Measurements from ENCODE around the gene KRT28. TPM values are rescaled to one million over a fixed set of nuclear protein-coding genes. Genes with fewer than 3 reads are reported as not detected.

KRT28 gene
- total RNA-seq, result not detected
- long read RNA-seq, result 0 reads

- intact Hi-C loops (cut with DNase I), result loop anchor here (10.0 kb wide), 1 partner anchor 745 kb away; no protein-coding TSS in a partner anchor
- DNase-seq (no peak), ATAC-seq (ENCODE audit: poor library complexity) (no peak)
Observed at GRCh38 chr17:40799859-40800258, at the start of gene KRT28. Gene KRT28 (minus strand): TSS chr17:40799959. CDS start chr17:40799893, 66 bp downstream.

- DNase-seq (no peak), ATAC-seq (ENCODE audit: poor library complexity) (no peak)
- intact Hi-C loops (cut with DNase I), result no loop called here
Observed at GRCh38 chr17:40848583-40849235, 49.0 kb upstream of the KRT28 start.

DNA sequence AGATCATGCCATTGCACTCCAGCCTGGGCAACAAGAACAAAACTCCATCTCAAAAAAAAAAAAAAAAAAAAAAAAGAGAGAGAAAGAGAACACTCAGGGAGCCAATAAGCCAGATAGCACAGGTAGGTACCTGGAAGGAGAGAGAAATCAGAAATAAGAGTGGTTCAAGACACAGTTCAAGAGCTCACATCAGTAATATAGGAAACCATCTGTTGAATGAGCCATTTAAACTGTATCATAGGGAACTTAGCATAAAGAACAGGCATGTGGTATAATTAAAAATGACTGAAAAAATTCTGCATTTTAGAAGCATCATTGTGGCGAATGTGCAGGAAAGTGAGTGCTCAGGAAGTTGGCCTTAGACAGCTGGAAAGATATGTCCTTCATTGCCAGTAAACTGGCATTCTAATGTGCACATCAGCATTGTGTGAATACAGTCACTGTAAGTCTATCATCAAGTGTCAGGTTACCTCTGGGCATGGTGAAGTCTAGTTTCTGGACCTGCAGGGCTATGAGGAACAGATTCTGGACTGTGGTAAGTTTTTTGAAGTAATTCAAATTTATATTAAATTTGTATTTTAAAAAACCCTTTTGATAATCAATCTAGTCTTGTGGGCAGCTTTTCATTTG lies 46.9 kb upstream of the KRT28 start:
- intact Hi-C loops (cut with DNase I), result no loop called here
- ATAC-seq (ENCODE audit: poor library complexity) (no peak), DNase-seq (no peak)

DNA sequence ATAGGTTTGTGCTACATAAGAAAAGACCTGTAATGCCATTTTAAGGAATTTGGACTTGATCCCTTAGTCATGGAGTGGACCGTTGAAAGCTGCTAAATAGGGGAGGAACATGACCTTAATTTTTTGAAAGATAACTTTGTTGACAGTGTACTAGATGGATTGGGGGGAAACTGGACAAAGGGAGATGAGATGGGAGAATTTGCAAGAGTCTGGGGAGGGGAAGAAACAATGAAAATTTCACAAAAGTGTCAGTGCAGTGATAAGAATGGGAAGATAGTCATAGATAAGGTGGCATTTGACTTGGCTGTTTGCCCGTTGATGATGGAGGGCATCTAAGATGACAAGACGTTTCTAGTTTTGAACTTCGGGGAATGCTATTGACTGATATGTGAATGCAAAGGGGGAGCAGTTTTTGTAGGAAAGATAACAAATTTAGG lies 44.9 kb upstream of the KRT28 start:
- no peak for ATAC-seq (ENCODE audit: poor library complexity)
- no peak for DNase-seq
- intact Hi-C loops (cut with DNase I), result no loop called here

DNA sequence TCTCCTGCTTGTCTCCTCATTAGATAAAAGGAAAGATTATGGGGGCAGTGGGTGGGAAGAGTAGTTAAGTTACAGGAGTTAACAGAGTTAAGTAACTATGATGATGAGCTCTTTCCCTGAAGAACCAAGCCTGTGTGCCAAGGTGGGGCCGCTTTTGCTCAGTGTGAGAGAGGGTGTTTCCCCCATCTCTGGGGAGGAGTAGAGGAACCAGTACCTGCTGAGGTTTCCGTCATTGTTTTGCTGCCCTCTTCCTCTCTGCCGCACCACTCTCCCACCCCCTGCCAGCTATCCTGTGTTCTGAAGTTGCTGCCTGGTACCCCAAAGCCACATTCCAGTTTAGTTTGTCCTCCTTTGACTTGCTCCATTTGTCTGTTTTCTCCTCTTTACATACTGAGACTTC lies 43.5 kb upstream of the KRT28 start:
- ATAC-seq (ENCODE audit: poor library complexity) (no peak), DNase-seq (no peak)
- intact Hi-C loops (cut with DNase I), result no loop called here

DNA sequence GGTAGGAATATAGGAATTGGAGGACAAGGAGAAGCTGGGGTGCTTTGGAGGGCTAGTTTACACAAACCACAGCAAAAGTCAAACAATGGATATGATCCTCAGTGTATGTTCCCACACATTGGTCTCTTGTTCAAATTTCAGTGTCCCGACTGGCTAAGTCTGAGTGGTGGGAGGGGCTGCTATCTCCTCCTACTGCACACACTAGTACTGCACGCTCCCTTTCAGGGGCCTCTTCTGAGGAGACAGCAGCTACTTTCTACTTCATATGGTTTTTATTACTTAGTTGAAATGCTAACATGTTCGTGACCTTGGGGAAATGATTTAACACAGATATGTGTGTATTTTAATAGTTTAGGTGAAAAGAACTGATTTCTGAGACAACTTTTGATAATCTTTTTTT lies 41.5 kb upstream of the KRT28 start:
- ATAC-seq (ENCODE audit: poor library complexity), result no peak
- intact Hi-C loops (cut with DNase I), result no loop called here

DNA sequence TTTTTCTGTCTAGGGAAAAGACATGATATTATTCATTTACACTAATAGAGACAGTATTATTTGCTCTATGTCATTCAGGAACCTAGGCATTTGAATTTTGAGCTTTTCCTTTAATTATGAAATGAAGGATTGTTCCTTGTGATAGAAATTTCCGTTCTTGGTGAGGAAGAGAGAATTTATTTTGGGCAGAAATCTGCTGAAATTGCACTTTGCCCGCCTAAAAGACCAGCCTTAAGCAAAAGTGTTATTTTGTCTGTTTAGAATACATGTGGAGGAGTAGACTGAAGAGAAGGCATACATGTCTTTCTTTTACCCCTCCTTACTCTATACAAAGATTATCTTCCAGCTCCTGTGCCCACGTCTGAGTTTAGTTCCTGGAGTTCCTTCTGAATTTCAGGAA lies 39.4 kb upstream of the KRT28 start:
- no peak for DNase-seq
- intact Hi-C loops (cut with DNase I), result no loop called here
- no peak for ATAC-seq (ENCODE audit: poor library complexity)

More for the DNA sequence above, 41.5 kb upstream of the KRT28 start:
- DNase-seq, result no peak

DNA sequence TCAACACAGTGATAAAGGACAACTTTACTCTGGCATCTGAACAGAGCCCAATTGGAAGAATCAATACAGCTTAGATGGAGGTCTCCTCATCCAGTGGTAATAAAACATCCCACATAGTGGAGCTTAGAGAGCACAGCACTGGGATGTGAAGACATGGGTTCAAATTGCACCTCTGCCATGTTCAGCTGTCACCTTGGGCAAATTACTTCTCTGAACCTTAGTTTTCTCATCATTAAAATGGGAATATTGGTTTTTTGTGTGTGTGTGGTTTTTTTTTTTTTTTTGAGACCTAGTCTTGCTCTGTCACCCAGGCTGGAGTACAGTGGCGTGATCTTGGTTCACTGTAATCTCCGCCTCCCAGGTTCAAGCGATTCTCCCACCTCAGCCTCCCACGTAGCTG lies 36.3 kb upstream of the KRT28 start:
- ATAC-seq (ENCODE audit: poor library complexity) (no peak), DNase-seq (no peak)
- intact Hi-C loops (cut with DNase I), result no loop called here

DNA sequence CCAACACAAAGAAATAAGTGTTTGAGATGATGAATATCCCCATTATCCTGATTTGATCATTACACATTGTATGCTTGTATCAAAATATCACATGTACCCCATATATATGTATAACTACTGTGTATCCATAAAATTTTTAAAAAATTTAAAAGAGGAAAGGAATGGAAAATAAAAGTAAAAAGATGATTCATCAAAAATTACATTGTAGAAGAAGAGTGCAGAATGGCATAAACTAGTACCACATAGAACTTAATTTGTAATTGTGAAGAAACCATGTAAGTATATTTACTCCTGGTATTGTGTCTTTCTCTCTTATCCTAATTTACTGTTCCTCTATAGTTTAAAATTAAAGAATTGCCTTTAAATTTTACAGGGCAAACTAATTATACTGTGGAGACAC lies 34.1 kb upstream of the KRT28 start:
- DNase-seq (no peak), ATAC-seq (ENCODE audit: poor library complexity) (no peak)
- intact Hi-C loops (cut with DNase I), result no loop called here

DNA sequence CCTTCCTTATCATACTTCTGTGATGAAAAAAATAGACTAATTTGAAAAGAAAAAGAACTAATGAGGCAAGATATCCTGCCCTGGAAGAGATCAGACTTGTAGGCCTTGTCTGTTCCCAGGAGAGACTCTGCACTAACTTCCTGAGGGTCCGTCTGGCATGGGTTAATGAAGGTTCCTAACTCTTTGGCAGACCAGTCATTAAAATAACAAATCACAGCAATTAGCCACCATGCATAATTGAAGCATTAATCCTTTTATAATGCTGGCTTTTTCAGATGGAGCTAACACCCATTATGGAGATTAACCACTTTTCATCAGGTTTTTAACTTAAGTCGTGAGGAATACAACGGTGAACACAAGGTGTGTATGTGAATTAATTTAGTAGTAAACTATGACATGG lies 33.1 kb upstream of the KRT28 start:
- no peak for ATAC-seq (ENCODE audit: poor library complexity)
- intact Hi-C loops (cut with DNase I), result no loop called here
- DNase-seq, result no peak

- intact Hi-C loops (cut with DNase I), result no loop called here
- ATAC-seq (ENCODE audit: poor library complexity), result no peak
- no peak for DNase-seq
Observed at GRCh38 chr17:40830085-40830776, 30.5 kb upstream of the KRT28 start.

DNA sequence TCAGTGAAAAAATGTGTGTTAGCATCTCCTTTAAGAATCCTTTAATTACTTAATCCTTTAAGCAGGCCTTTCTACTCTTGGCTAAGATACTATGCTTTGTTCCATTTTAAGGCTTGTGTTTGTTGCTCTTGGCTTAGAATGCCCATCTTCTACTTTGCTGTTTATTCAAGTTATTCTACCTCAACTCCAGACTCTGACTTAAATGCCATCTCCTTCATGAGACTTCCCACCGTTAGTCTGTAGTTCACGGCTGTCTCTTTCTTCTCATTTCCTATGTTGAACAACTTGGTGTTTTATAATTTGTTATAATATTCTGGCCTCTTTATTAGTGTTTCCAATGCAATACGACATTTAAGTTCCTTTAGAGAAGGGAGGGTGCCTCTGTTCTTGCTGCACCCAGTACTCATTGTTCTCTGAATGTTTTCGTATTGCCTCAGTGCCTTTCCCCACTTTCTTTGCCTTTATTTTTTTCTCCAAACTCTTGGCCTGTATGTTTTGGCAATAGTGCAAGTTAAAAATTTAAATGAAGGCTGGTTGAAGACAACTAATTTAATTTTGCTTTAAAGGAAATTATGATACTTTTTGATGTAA lies 28.8 kb upstream of the KRT28 start:
- DNase-seq (no peak), ATAC-seq (ENCODE audit: poor library complexity) (no peak)
- intact Hi-C loops (cut with DNase I), result no loop called here

DNA sequence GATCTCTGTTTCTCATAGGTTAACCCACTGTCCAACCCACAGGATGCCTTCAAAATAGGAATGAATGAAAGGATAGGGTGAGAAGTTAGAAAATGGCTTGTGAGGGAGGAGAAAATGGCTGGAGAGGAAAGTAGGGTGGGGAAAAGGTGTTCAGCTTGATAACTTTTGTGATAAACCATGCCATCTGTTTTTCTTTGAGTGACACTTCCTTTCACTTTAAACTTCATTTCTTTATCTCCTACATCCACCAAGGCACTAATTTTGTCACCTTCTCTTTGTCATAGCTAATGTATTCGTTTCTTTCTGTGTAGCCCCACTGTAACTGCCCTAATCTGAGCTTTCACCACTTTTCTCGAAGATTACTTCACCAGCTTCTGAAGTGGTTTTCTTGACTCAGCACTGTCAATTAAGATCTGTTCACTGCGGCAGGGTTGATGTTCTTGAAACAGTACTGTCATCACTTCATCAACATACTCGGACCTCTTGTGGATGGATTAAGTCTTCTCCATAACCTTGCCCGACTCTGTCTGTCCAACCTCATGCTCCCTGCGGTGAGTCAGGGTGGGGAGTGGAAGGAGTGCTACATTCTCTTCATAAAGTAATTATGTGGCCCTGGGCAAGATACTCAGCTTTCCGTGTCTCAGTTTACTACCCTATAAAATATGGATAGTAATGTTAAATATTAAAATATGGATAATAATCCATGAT lies 28.1 kb upstream of the KRT28 start:
- ATAC-seq (ENCODE audit: poor library complexity) (no peak), DNase-seq (no peak)
- intact Hi-C loops (cut with DNase I), result no loop called here

- intact Hi-C loops (cut with DNase I), result no loop called here
- DNase-seq (no peak), ATAC-seq (ENCODE audit: poor library complexity) (no peak)
Observed at GRCh38 chr17:40825599-40825998, 25.8 kb upstream of the KRT28 start.

- ATAC-seq (ENCODE audit: poor library complexity) (no peak), DNase-seq (no peak)
- intact Hi-C loops (cut with DNase I), result no loop called here
Observed at GRCh38 chr17:40824015-40824832, 24.5 kb upstream of the KRT28 start.

- no peak for ATAC-seq (ENCODE audit: poor library complexity)
- DNase-seq, result no peak
- intact Hi-C loops (cut with DNase I), result no loop called here
Observed at GRCh38 chr17:40822132-40822812, 22.5 kb upstream of the KRT28 start, which contains the start of gene KRT10. Gene KRT10 (minus strand): TSS chr17:40822614. CDS start chr17:40822585, 29 bp downstream.

DNA sequence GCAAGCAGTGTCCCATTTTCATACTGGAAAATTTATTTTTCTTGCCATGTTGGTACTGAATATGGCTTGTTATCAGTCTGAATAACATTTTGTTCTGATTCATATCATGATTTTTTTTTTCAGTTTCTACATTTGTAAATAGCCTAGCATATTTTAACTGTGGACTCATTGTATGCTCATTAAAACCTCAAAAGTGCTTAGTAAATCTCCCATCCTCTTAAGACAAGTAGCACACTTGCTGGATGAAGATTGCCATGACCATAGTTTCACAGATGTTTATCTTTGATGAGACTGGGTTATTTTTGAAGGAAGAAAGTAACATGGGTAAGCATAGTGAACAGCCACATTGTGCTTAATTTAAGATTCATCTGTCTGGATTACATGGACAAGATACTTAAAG lies 21.8 kb upstream of the KRT28 start:
- intact Hi-C loops (cut with DNase I), result no loop called here
- ATAC-seq (ENCODE audit: poor library complexity) (no peak), DNase-seq (no peak)
